OCI-LY3 (cell line): ENCODE measurements around the gene CREB3L1.

ENCODE experiments used
- H2AFZ ChIP-seq: fragments of 200-600, 300-600 bp; shearing (Covaris generic); 2 replicates; pipeline ENCODE4 v1.6.0; 2014; ENCODE audit warnings: antibody characterized with exemption, low read depth, low read length
- H3K27ac ChIP-seq: fragments of 200-600, 300-600 bp; sonication (generic); 2 replicates; pipeline ENCODE4 v1.5.1; 2014; ENCODE audit warnings: mild to moderate bottlenecking, low read length, moderate library complexity, mixed read lengths
- H3K27me3 ChIP-seq: fragments of 200-600, 300-600 bp; sonication (generic); 2 replicates; pipeline ENCODE4 v1.6.1; 2014; ENCODE audit warnings: low read depth, low read length, mixed read lengths
- H3K36me3 ChIP-seq: fragments of 200-600, 300-600 bp; sonication (generic); replicated peaks from 2 replicates; pipeline ENCODE3; 2014; ENCODE audit warnings: low read depth, low read length, mixed read lengths
- H3K4me1 ChIP-seq: fragments of 300-600, 200-600 bp; sonication (generic); 2 replicates; pipeline ENCODE4 v1.6.1; 2014; ENCODE audit warnings: low read length, mixed read lengths
- H3K4me2 ChIP-seq: fragments of 200-600, 300-600 bp; sonication (generic); 2 replicates; pipeline ENCODE4 v1.6.1; 2014; ENCODE audit warnings: low read length, mixed read lengths
- H3K4me3 ChIP-seq: fragments of 300-600, 200-600 bp; sonication (generic); 2 replicates; pipeline ENCODE4 v1.5.1; 2014; ENCODE audit warnings: antibody characterized with exemption, mild to moderate bottlenecking, low read length, moderate library complexity
- H3K79me2 ChIP-seq: fragments of 300-600, 200-600 bp; shearing (Covaris generic); 2 replicates; pipeline ENCODE4 v1.6.1; 2014; ENCODE audit warnings: mild to moderate bottlenecking, low read length, mixed read lengths
- H3K9ac ChIP-seq: fragments of 300-600, 200-600 bp; shearing (Covaris generic); 2 replicates; pipeline ENCODE4 v1.6.0; 2014; ENCODE audit warnings: mild to moderate bottlenecking, low read length, moderate library complexity
- H3K9me3 ChIP-seq: fragments of 200-600, 300-600 bp; shearing (Covaris generic); 2 replicates; pipeline ENCODE4 v1.6.1; 2014; ENCODE audit warnings: low read length, mixed read lengths; ENCODE audit not compliant: insufficient read depth
- H4K20me1 ChIP-seq: fragments of 200-600, 300-600 bp; sonication (generic); 2 replicates; pipeline ENCODE4 v1.6.1; 2016; ENCODE audit warnings: low read length, mixed read lengths; ENCODE audit not compliant: insufficient read depth
- CTCF ChIP-seq: fragments of 200-600, 300-600 bp; sonication (generic); IDR thresholded peaks from 2 replicates; pipeline ENCODE4 v1.5.1; 2014; ENCODE audit warnings: antibody characterized with exemption, low read length, low read depth
- EZH2phosphoT487 ChIP-seq: fragments of 200-600 bp; shearing (Covaris generic); IDR thresholded peaks from 2 replicates; pipeline ENCODE4 v1.6.1; 2018; ENCODE audit warnings: antibody characterized with exemption, mixed run types, low read depth

The CREB3L1 gene

GRCh38 chr11:46275964-46276641 lies 1.4 kb upstream of the CREB3L1 start:
- H3K4me3 ChIP-seq, result no peak overlapping the region
- H3K27ac ChIP-seq, result no peak overlapping the region
- no peak overlapping the region for H2AFZ ChIP-seq
- H3K4me1 ChIP-seq, result peaks cover 21% of the 10 kb centered on the region
- TF ChIP-seq CTCF (no peak), EZH2phosphoT487 (no peak)
- H3K4me2 ChIP-seq, result no peak overlapping the region
- H3K9me3 ChIP-seq, result no peaks in the 10 kb centered on the region
- H3K9ac ChIP-seq, result no peak overlapping the region
- peaks cover 7% of the 10 kb centered on the region; the same call in 1 of the 2 replicates for H3K27me3 ChIP-seq
- H4K20me1 ChIP-seq, result no peaks in the 10 kb centered on the region
- no peaks in the 10 kb centered on the region for H3K79me2 ChIP-seq
- H3K36me3 ChIP-seq, result no peaks in the 10 kb centered on the region

- H2AFZ ChIP-seq, result no peak overlapping the region
- no peak overlapping the region for H3K9ac ChIP-seq
- H3K36me3 ChIP-seq, result no peaks in the 10 kb centered on the region
- H3K9me3 ChIP-seq, result no peaks in the 10 kb centered on the region
- peaks cover 17% of the 10 kb centered on the region for H3K27me3 ChIP-seq
- H3K4me1 ChIP-seq, result peaks cover 20% of the 10 kb centered on the region
- H3K4me2 ChIP-seq, result no peak overlapping the region
- no peak overlapping the region for H3K4me3 ChIP-seq
- H4K20me1 ChIP-seq, result no peaks in the 10 kb centered on the region
- no peak overlapping the region for H3K27ac ChIP-seq
- TF ChIP-seq EZH2phosphoT487 (no peak), CTCF (no peak)
- H3K79me2 ChIP-seq, result no peaks in the 10 kb centered on the region
Measured at GRCh38 chr11:46277313-46277621, 195 bp upstream of the CREB3L1 start.

- H3K79me2 ChIP-seq, result no peaks in the 10 kb centered on the region
Measured at GRCh38 chr11:46278387-46279125, 1.1 kb downstream of the CREB3L1 start.

More at GRCh38 chr11:46278387-46279125, 1.1 kb downstream of the CREB3L1 start:
- H3K27ac ChIP-seq, result no peak overlapping the region
- H3K9ac ChIP-seq, result no peak overlapping the region
- no peak overlapping the region for H2AFZ ChIP-seq
- H3K9me3 ChIP-seq, result no peaks in the 10 kb centered on the region
- H3K4me2 ChIP-seq, result no peak overlapping the region
- peaks cover 14% of the 10 kb centered on the region for H3K4me1 ChIP-seq
- TF ChIP-seq CTCF (no peak), EZH2phosphoT487 (no peak)
- no peak overlapping the region for H3K4me3 ChIP-seq
- peaks cover 18% of the 10 kb centered on the region for H3K27me3 ChIP-seq
- H4K20me1 ChIP-seq, result no peaks in the 10 kb centered on the region
- no peaks in the 10 kb centered on the region for H3K36me3 ChIP-seq
